Measurements from ENCODE around the gene ARHGAP9. TPM values are rescaled to one million over a fixed set of nuclear protein-coding genes. Genes with fewer than 3 reads are reported as not detected.

Gene ARHGAP9
- total RNA-seq = 0.89 TPM in 1 of 2 replicates, not detected in the other

GRCh38 chr12:57479376-57480115 lies at the start of gene ARHGAP9:
Gene ARHGAP9, minus strand, starts transcription at chr12:57479866. Its CDS starts 460 bp downstream, at chr12:57479406.

GRCh38 chr12:57522011-57522886 lies 42.6 kb upstream of the ARHGAP9 start, which contains the start of gene MBD6:
Gene MBD6, plus strand, starts transcription at chr12:57522824. Its CDS starts 1,480 bp downstream, at chr12:57524304.

GRCh38 chr12:57520053-57520818 lies 40.6 kb upstream of the ARHGAP9 start, which contains the start of gene DDIT3:
Gene DDIT3, minus strand, starts transcription at chr12:57520514. Its CDS starts 3,108 bp downstream, at chr12:57517406.

GRCh38 chr12:57487597-57488401 lies 8.1 kb upstream of the ARHGAP9 start, which contains the start of gene MARS1:
Gene MARS1, plus strand, starts transcription at chr12:57488068. Its CDS starts 23 bp downstream, at chr12:57488091.

GRCh38 chr12:57459750-57460467 lies 19.8 kb downstream of the ARHGAP9 start, which contains the start of gene GLI1:
Gene GLI1, plus strand, starts transcription at chr12:57459785. Its CDS starts 3,907 bp downstream, at chr12:57463692.

GRCh38 chr12:57454566-57455373 lies 24.9 kb downstream of the ARHGAP9 start, which contains the start of gene INHBE:
Gene INHBE, plus strand, starts transcription at chr12:57455307. Its CDS starts 230 bp downstream, at chr12:57455537.

GRCh38 chr12:57434517-57435223 lies 45.0 kb downstream of the ARHGAP9 start, which contains the start of gene INHBC:
Gene INHBC, plus strand, starts transcription at chr12:57434784. Its CDS starts 103 bp downstream, at chr12:57434887.

GRCh38 chr12:57430931-57431566 lies 48.6 kb downstream of the ARHGAP9 start, which contains the start of gene R3HDM2:
Gene R3HDM2, minus strand, starts transcription at chr12:57431043. Its CDS starts 120,615 bp downstream, at chr12:57310428.

Other genes with a start within 250 kb of the ARHGAP9 start
- 0.63 TPM in 1 of 2 replicates, not detected in the other for gene STAC3, start 228.7 kb downstream of the ARHGAP9 start, total RNA-seq
- 15.5 and 37.5 TPM in 2 replicates for gene R3HDM2, start 48.8 kb downstream of the ARHGAP9 start, total RNA-seq
- not detected in 2 replicates for gene INHBC, start 45.1 kb downstream of the ARHGAP9 start, total RNA-seq
- 3.9 and 7.9 TPM in 2 replicates for gene INHBE, start 24.6 kb downstream of the ARHGAP9 start, total RNA-seq
- 0.98 and 6.7 TPM in 2 replicates for gene GLI1, start 20.1 kb downstream of the ARHGAP9 start, total RNA-seq
- 107 and 167 TPM in 2 replicates for gene MARS1, start 8.2 kb upstream of the ARHGAP9 start, total RNA-seq
- gene DDIT3, start 40.6 kb upstream of the ARHGAP9 start, total RNA-seq = 12.1 and 28.3 TPM in 2 replicates
- gene MBD6, start 43.0 kb upstream of the ARHGAP9 start, total RNA-seq = 9.9 and 23.8 TPM in 2 replicates
- 211 and 214 TPM in 2 replicates for gene DCTN2, start 67.3 kb upstream of the ARHGAP9 start, total RNA-seq
- 0.98 and 1.4 TPM in 2 replicates for gene KIF5A, start 70.2 kb upstream of the ARHGAP9 start, total RNA-seq
- gene PIP4K2C, start 111.3 kb upstream of the ARHGAP9 start, total RNA-seq = 23.8 and 30.6 TPM in 2 replicates
- gene DTX3, start 125.0 kb upstream of the ARHGAP9 start, total RNA-seq = 13.0 and 40.6 TPM in 2 replicates
- 5.4 and 6.1 TPM in 2 replicates for gene ARHGEF25, start 131.6 kb upstream of the ARHGAP9 start, total RNA-seq
- gene B4GALNT1, start 153.3 kb upstream of the ARHGAP9 start, total RNA-seq = 0.76 and 6.2 TPM in 2 replicates
- 132 and 162 TPM in 2 replicates for gene OS9, start 214.3 kb upstream of the ARHGAP9 start, total RNA-seq

All from mesangial cell (primary cell).